Fibroblast of lung (primary cell): ENCODE measurements around the gene PCDH9. TPM values are rescaled to one million over a fixed set of nuclear protein-coding genes. Genes with fewer than 3 reads are reported as not detected.

Experiments used
- DNase-seq, 2 donors: peaks; one replicate each; pipeline versions ENCODE4 v3.0.0 to v3.0.0-alpha.2; 2010; ENCODE audit warnings: low read depth in 2 of 2
- H2AFZ ChIP-seq: 2 replicates; pipeline ENCODE4 v1.5.1; 2012; ENCODE audit warnings: low read length, control low read depth, inconsistent platforms
- H3K27ac ChIP-seq: 2 replicates; pipeline ENCODE4 v1.5.1; 2011; ENCODE audit warnings: low read length, control low read depth; ENCODE audit not compliant: insufficient read depth
- H3K27me3 ChIP-seq: 2 replicates; pipeline ENCODE4 v1.5.1; 2011; ENCODE audit warnings: mild to moderate bottlenecking, low read length; ENCODE audit not compliant: control insufficient read depth, insufficient read depth
- H3K36me3 ChIP-seq: 2 replicates; pipeline ENCODE4 v1.5.1; 2011; ENCODE audit warnings: low read length; ENCODE audit not compliant: control insufficient read depth, insufficient read depth
- H3K4me1 ChIP-seq: 2 replicates; pipeline ENCODE4 v1.5.1; 2011; ENCODE audit warnings: low read length; ENCODE audit not compliant: control insufficient read depth, insufficient read depth; ENCODE audit errors: extremely low read depth
- H3K4me2 ChIP-seq: 2 replicates; pipeline ENCODE4 v1.5.1; 2011; ENCODE audit warnings: low read length, control low read depth; ENCODE audit not compliant: insufficient read depth; ENCODE audit errors: extremely low read depth
- H3K4me3 ChIP-seq, 4 experiments: fragments of 200-600 bp in 1 of 4; sonication (generic) in 1 of 4; replicated peaks in 1 of 4; 2 replicates each; pipeline ENCODE4 v1.5.1; 2011 to 2016; ENCODE audit warnings: low read length in 4 of 4, low read depth in 3 of 4, mild to moderate bottlenecking in 3 of 4, control low read depth in 2 of 4, inconsistent platforms in 1 of 4, mixed read lengths in 1 of 4; ENCODE audit not compliant: insufficient read depth in 1 of 4; ENCODE audit errors: control extremely low read depth in 1 of 4
- H3K79me2 ChIP-seq: 2 replicates; pipeline ENCODE4 v1.5.1; 2012; ENCODE audit warnings: mild to moderate bottlenecking, low read length, inconsistent platforms; ENCODE audit not compliant: control insufficient read depth, insufficient read depth
- H3K9ac ChIP-seq: 2 replicates; pipeline ENCODE4 v1.5.1; 2011; ENCODE audit warnings: mild to moderate bottlenecking, low read length, control low read depth; ENCODE audit not compliant: insufficient read depth
- H3K9me3 ChIP-seq: 2 replicates; pipeline ENCODE4 v1.5.1; 2012; ENCODE audit warnings: low read depth, low read length; ENCODE audit not compliant: control insufficient read depth, insufficient read depth
- H4K20me1 ChIP-seq: 2 replicates; pipeline ENCODE4 v1.5.1; 2011; ENCODE audit warnings: low read length; ENCODE audit not compliant: control insufficient read depth, insufficient read depth; ENCODE audit errors: extremely low read depth
- EZH2 ChIP-seq: IDR thresholded peaks from 2 replicates; pipeline ENCODE4 v1.5.1; 2012; ENCODE audit warnings: low read length, control low read depth, mild to moderate bottlenecking; ENCODE audit errors: missing control alignments
- polyA plus RNA-seq, 2 donors: library from polyadenylated mRNA; depleted of rRNA in 1 of 2; stranded (reverse) in 1 of 2; unstranded in 1 of 2; fragments of >200 nt; gene quantifications; 2 replicates each; pipeline ENCODE4 v1.2.1, GENCODE V29; 2011 to 2012; ENCODE audit warnings: missing spikeins in 1 of 2
- total RNA-seq: library from RNA; depleted of rRNA; stranded (reverse); fragments of >200 nt; gene quantifications from 2 replicates; pipeline ENCODE4 v1.2.1, GENCODE V29; 2014
- TF ChIP-seq, protein P1 (sequence below), 2 donors: IDR thresholded peaks in 1 of 2; conservative IDR thresholded peaks in 1 of 2; 1 replicate in 1 of 2; 2 replicates in 1 of 2; pipeline ENCODE4 v1.5.1; 2011 to 2012; ENCODE audit warnings: low read length in 2 of 2, control low read depth in 1 of 2, inconsistent platforms in 1 of 2, low read depth in 1 of 2, mild to moderate bottlenecking in 1 of 2

PCDH9 gene
- total and polyA plus RNA-seq, 2 donors (not counting 1 experiment from before 2014, with no cell fraction given), result 0.50 to 0.67 TPM

DNA sequence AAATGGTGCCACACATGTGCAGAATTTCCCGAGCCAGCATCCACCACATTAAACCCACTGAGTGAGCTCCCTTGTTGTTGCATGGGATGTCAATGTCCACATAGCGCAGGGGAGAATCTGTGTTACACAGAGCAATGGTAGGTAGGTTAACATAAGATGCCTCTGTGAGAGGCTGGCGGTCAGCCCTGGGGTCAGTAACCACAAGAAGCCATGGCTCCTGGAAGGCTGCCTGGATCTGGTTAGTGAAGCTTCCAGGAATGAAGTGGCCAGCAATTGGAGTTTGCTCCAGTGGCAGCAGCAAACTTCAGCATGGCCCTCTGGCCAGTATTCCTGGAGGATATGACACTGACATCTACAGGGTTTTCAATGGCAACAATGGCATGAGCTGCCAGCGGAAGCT, 37.0 kb upstream of the PCDH9 start:
- H4K20me1 ChIP-seq, result no peaks in the 10 kb centered on the region
- no peaks in the 10 kb centered on the region for H3K27me3 ChIP-seq
- no peaks in the 10 kb centered on the region for H3K9me3 ChIP-seq
- no peak for TF ChIP-seq EZH2
- TF ChIP-seq, protein P1, sequence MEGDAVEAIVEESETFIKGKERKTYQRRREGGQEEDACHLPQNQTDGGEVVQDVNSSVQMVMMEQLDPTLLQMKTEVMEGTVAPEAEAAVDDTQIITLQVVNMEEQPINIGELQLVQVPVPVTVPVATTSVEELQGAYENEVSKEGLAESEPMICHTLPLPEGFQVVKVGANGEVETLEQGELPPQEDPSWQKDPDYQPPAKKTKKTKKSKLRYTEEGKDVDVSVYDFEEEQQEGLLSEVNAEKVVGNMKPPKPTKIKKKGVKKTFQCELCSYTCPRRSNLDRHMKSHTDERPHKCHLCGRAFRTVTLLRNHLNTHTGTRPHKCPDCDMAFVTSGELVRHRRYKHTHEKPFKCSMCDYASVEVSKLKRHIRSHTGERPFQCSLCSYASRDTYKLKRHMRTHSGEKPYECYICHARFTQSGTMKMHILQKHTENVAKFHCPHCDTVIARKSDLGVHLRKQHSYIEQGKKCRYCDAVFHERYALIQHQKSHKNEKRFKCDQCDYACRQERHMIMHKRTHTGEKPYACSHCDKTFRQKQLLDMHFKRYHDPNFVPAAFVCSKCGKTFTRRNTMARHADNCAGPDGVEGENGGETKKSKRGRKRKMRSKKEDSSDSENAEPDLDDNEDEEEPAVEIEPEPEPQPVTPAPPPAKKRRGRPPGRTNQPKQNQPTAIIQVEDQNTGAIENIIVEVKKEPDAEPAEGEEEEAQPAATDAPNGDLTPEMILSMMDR (conservative IDR thresholded peaks at IDR 0.05 in 1 of 2, IDR thresholded peaks at IDR 0.05 in 1 of 2; ENCODE audit: low read depth in 1 of 2, low read length in 2 of 2), result no peak
- no peaks in the 10 kb centered on the region for H3K79me2 ChIP-seq
- H3K27ac ChIP-seq, result no peak overlapping the region
- no peaks in the 10 kb centered on the region for H3K4me1 ChIP-seq
- H3K9ac ChIP-seq, result no peak overlapping the region
- peak; percentile 5 to 78 for DNase-seq
- H3K4me2 ChIP-seq, result no peak overlapping the region
- no peak overlapping the region for H3K4me3 ChIP-seq
- no peaks in the 10 kb centered on the region for H3K36me3 ChIP-seq
- H2AFZ ChIP-seq, result no peak overlapping the region

DNA sequence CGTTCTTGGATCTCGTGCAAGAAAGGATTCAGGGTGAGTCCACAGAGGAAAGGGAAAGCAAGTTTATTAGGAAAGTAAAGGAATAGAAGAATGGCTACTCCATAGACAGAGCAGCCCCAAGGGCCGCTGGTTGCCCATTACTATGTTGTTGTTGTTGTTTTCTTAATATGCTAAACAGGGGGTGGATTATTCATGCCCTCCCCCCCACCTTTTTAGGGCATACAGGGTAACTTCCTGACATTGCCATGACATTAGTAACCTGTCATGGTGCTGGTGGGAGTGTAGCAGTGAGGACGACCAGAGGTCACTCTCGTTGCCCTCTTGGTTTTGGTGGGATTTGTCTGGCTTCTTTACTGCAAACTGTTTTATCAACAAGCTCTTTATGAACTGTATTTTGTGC, 29.1 kb upstream of the PCDH9 start:
- Histone ChIP-seq H4K20me1 (no peaks in the 10 kb centered on the region), H3K4me3 (no peak overlapping the region), H3K4me2 (no peak overlapping the region), H3K79me2 (no peaks in the 10 kb centered on the region), H3K9ac (no peak overlapping the region), H3K36me3 (no peaks in the 10 kb centered on the region), H3K9me3 (no peaks in the 10 kb centered on the region), H3K4me1 (no peaks in the 10 kb centered on the region), H3K27ac (no peak overlapping the region), H3K27me3 (no peaks in the 10 kb centered on the region), H2AFZ (no peak overlapping the region)
- TF ChIP-seq, protein P1 (conservative IDR thresholded peaks at IDR 0.05 in 1 of 2, IDR thresholded peaks at IDR 0.05 in 1 of 2; ENCODE audit: low read depth in 1 of 2, low read length in 2 of 2), result no peak
- TF ChIP-seq EZH2, result no peak
- DNase-seq, result no peak

DNA sequence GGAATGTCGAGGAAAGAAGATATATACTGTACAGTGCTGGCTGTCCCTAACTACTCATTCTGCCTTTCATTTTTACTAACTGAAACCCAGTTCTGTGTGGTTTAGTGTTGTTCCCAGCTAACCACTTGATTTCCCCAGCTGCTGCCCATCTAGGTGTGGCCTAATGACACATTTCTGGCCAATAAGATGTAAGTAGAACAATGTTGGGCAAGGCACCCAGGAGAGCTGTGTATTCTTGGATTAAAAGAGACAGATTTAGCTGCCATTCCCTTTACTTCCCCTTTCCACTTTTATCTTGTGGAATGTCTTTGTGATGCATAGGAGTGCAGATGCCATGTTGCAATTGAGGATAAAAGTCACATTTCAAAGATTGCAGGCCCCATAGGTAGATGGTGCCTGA, 28.3 kb upstream of the PCDH9 start:
- Histone ChIP-seq H3K27ac (no peak overlapping the region), H3K27me3 (no peaks in the 10 kb centered on the region), H3K4me1 (no peaks in the 10 kb centered on the region), H3K4me2 (no peak overlapping the region), H3K4me3 (no peak overlapping the region), H2AFZ (no peak overlapping the region), H3K36me3 (no peaks in the 10 kb centered on the region), H3K9me3 (no peaks in the 10 kb centered on the region), H4K20me1 (no peaks in the 10 kb centered on the region), H3K9ac (no peak overlapping the region), H3K79me2 (no peaks in the 10 kb centered on the region)
- DNase-seq, result no peak
- TF ChIP-seq, protein P1 (conservative IDR thresholded peaks at IDR 0.05 in 1 of 2, IDR thresholded peaks at IDR 0.05 in 1 of 2; ENCODE audit: low read depth in 1 of 2, low read length in 2 of 2), result no peak
- no peak for TF ChIP-seq EZH2
